WTC11 (cell line): Measurements from ENCODE around the gene CDR2.

Experiments used
- CREM ChIP-seq: sonication (generic); formaldehyde crosslinking; IDR thresholded peaks from 2 replicates; pipeline ENCODE4 v1.8.1; 2022; ENCODE audit warnings: mild to moderate bottlenecking, missing genetic modification reagents, moderate library complexity
- FOXK1 ChIP-seq: sonication (generic); formaldehyde crosslinking; IDR thresholded peaks from 2 replicates; pipeline ENCODE4 v1.8.0; 2022; ENCODE audit warnings: mild to moderate bottlenecking, moderate library complexity, missing genetic modification reagents
- JUN ChIP-seq: sonication (generic); formaldehyde crosslinking; IDR thresholded peaks from 2 replicates; pipeline ENCODE4 v1.8.0; 2023; ENCODE audit warnings: mild to moderate bottlenecking, missing genetic modification reagents
- NR3C1 ChIP-seq: sonication (generic); formaldehyde crosslinking; conservative IDR thresholded peaks from 2 replicates; pipeline ENCODE4 v1.8.1; 2023; ENCODE audit warnings: low read depth, mild to moderate bottlenecking, missing genetic modification reagents
- TCF7 ChIP-seq: sonication (generic); formaldehyde crosslinking; IDR thresholded peaks from 2 replicates; pipeline ENCODE4 v1.8.0; 2022; ENCODE audit warnings: mild to moderate bottlenecking, low read depth, missing genetic modification reagents, moderate library complexity
- TEAD4 ChIP-seq: sonication (generic); formaldehyde crosslinking; IDR thresholded peaks from 2 replicates; pipeline ENCODE4 v1.8.0; 2022; ENCODE audit warnings: mild to moderate bottlenecking, missing genetic modification reagents
- ZNF232 ChIP-seq: sonication (generic); formaldehyde crosslinking; IDR thresholded peaks from 2 replicates; pipeline ENCODE4 v1.8.0; 2022; ENCODE audit warnings: mild to moderate bottlenecking, missing genetic modification reagents
- TF ChIP-seq, protein P1 (sequence below): fragments of 200-600 bp; IDR thresholded peaks from 2 replicates; pipeline ENCODE4 v1.8.0; 2022; ENCODE audit warnings: antibody characterized with exemption
- TF ChIP-seq, protein P2 (sequence below): sonication (generic); formaldehyde crosslinking; IDR thresholded peaks from 2 replicates; pipeline ENCODE4 v1.8.1; 2023; ENCODE audit warnings: mild to moderate bottlenecking, missing genetic modification reagents, moderate library complexity
- TF ChIP-seq, protein P3 (sequence below): sonication (generic); formaldehyde crosslinking; IDR thresholded peaks from 2 replicates; pipeline ENCODE4 v1.8.1; 2023; ENCODE audit warnings: mild to moderate bottlenecking, missing genetic modification reagents, borderline replicate concordance
- TF ChIP-seq, protein P4 (sequence below): sonication (generic); formaldehyde crosslinking; IDR thresholded peaks from 2 replicates; pipeline ENCODE4 v1.8.0; 2022; ENCODE audit warnings: mild to moderate bottlenecking, missing genetic modification reagents
- TF ChIP-seq, protein P5 (sequence below): sonication (generic); formaldehyde crosslinking; IDR thresholded peaks from 2 replicates; pipeline ENCODE4 v1.8.0; 2022; ENCODE audit warnings: mild to moderate bottlenecking, missing genetic modification reagents

DNA sequence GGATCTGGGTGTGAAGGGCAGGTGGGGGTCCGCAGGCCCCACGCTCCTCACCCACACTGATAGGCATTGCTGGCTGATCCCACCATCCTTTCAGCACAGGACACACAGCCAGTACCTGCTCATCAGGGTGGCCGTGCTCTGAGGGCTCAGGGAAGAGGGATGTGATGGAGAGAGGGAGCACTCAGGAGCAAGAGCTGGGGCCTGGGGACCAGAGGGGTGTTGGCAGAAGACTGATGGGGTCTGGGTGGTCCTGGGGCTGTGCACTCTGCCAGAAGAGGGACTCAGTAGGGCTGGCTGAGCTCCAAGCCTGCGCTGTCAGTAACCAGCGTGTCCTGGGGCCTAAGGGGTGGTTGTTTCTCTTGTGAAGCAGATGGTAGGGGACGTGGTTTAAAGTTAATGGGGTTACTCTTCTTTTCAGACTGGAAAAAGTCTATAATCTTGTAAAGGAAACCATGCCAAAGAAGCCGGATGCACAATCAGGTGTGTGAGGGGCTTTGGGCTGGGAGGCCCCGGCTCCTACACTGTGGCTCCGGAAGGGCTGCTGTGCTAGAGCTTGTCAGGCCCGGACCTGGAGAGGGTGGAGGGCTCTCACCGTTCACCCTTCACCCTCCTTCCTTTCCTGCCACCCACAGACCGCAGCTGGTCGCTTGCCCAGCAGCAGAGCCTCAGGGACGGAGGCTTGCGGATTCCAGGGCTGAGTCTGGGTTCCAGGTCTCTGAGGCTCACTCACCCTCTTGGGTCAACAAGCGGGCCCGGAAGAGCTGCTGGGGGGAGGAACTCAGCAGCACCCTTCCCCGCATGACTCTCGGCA is 49.4 kb downstream of the CDR2 start:
- TF ChIP-seq, protein P1, sequence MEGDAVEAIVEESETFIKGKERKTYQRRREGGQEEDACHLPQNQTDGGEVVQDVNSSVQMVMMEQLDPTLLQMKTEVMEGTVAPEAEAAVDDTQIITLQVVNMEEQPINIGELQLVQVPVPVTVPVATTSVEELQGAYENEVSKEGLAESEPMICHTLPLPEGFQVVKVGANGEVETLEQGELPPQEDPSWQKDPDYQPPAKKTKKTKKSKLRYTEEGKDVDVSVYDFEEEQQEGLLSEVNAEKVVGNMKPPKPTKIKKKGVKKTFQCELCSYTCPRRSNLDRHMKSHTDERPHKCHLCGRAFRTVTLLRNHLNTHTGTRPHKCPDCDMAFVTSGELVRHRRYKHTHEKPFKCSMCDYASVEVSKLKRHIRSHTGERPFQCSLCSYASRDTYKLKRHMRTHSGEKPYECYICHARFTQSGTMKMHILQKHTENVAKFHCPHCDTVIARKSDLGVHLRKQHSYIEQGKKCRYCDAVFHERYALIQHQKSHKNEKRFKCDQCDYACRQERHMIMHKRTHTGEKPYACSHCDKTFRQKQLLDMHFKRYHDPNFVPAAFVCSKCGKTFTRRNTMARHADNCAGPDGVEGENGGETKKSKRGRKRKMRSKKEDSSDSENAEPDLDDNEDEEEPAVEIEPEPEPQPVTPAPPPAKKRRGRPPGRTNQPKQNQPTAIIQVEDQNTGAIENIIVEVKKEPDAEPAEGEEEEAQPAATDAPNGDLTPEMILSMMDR: no peak
- TF ChIP-seq, protein P2, sequence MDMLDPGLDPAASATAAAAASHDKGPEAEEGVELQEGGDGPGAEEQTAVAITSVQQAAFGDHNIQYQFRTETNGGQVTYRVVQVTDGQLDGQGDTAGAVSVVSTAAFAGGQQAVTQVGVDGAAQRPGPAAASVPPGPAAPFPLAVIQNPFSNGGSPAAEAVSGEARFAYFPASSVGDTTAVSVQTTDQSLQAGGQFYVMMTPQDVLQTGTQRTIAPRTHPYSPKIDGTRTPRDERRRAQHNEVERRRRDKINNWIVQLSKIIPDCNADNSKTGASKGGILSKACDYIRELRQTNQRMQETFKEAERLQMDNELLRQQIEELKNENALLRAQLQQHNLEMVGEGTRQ (CRISPR knock-in tag): no peak
- TF ChIP-seq TCF7 (CRISPR knock-in tag): no peak
- TF ChIP-seq NR3C1: no peak
- TF ChIP-seq, protein P3, sequence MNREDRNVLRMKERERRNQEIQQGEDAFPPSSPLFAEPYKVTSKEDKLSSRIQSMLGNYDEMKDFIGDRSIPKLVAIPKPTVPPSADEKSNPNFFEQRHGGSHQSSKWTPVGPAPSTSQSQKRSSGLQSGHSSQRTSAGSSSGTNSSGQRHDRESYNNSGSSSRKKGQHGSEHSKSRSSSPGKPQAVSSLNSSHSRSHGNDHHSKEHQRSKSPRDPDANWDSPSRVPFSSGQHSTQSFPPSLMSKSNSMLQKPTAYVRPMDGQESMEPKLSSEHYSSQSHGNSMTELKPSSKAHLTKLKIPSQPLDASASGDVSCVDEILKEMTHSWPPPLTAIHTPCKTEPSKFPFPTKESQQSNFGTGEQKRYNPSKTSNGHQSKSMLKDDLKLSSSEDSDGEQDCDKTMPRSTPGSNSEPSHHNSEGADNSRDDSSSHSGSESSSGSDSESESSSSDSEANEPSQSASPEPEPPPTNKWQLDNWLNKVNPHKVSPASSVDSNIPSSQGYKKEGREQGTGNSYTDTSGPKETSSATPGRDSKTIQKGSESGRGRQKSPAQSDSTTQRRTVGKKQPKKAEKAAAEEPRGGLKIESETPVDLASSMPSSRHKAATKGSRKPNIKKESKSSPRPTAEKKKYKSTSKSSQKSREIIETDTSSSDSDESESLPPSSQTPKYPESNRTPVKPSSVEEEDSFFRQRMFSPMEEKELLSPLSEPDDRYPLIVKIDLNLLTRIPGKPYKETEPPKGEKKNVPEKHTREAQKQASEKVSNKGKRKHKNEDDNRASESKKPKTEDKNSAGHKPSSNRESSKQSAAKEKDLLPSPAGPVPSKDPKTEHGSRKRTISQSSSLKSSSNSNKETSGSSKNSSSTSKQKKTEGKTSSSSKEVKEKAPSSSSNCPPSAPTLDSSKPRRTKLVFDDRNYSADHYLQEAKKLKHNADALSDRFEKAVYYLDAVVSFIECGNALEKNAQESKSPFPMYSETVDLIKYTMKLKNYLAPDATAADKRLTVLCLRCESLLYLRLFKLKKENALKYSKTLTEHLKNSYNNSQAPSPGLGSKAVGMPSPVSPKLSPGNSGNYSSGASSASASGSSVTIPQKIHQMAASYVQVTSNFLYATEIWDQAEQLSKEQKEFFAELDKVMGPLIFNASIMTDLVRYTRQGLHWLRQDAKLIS (CRISPR knock-in tag): no peak
- TF ChIP-seq FOXK1: no peak
- no peak for TF ChIP-seq CREM (CRISPR knock-in tag)
- TF ChIP-seq, protein P4, sequence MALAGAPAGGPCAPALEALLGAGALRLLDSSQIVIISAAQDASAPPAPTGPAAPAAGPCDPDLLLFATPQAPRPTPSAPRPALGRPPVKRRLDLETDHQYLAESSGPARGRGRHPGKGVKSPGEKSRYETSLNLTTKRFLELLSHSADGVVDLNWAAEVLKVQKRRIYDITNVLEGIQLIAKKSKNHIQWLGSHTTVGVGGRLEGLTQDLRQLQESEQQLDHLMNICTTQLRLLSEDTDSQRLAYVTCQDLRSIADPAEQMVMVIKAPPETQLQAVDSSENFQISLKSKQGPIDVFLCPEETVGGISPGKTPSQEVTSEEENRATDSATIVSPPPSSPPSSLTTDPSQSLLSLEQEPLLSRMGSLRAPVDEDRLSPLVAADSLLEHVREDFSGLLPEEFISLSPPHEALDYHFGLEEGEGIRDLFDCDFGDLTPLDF (CRISPR knock-in tag): no peak
- TF ChIP-seq, protein P5, sequence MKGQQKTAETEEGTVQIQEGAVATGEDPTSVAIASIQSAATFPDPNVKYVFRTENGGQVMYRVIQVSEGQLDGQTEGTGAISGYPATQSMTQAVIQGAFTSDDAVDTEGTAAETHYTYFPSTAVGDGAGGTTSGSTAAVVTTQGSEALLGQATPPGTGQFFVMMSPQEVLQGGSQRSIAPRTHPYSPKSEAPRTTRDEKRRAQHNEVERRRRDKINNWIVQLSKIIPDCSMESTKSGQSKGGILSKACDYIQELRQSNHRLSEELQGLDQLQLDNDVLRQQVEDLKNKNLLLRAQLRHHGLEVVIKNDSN (CRISPR knock-in tag): no peak
- TF ChIP-seq JUN (CRISPR knock-in tag): no peak
- TF ChIP-seq ZNF232 (CRISPR knock-in tag): no peak
- TF ChIP-seq TEAD4 (CRISPR knock-in tag): no peak
